ENCODE data around the gene SCIMP. TPM values are rescaled to one million over a fixed set of nuclear protein-coding genes. Genes with fewer than 3 reads are reported as not detected.
A peak's percentile ranks its signal among the peaks of the same experiment; 100 is the strongest.

SCIMP gene
- total RNA-seq, 1 donor from 2014 or later: not detected

- Mint-ChIP-seq H3K36me3 (ENCODE audit: low read depth, unreplicated experiment) (no peaks in the 10 kb centered on the region), H3K9me3 (ENCODE audit: unreplicated experiment) (no peaks in the 10 kb centered on the region), H3K27ac (ENCODE audit: unreplicated experiment) (peak overlapping the region; percentile 53), H3K27me3 (ENCODE audit: unreplicated experiment) (peaks cover 1% of the 10 kb centered on the region), H3K4me3 (ENCODE audit: unreplicated experiment) (no peak overlapping the region), H3K4me1 (ENCODE audit: unreplicated experiment) (no peaks in the 10 kb centered on the region)
- no peak for DNase-seq (ENCODE audit: low spot score)
- TF ChIP-seq CTCF (IDR thresholded peaks at IDR 0.05; ENCODE audit: unreplicated experiment): no peak
Observed at GRCh38 chr17:5272322-5272721, 37.7 kb upstream of the SCIMP start.

GRCh38 chr17:5269241-5269960 is 34.7 kb upstream of the SCIMP start:
- H3K9me3 Mint-ChIP-seq (ENCODE audit: unreplicated experiment): no peaks in the 10 kb centered on the region
- H3K27ac Mint-ChIP-seq (ENCODE audit: unreplicated experiment): no peak overlapping the region
- no peaks in the 10 kb centered on the region for H3K36me3 Mint-ChIP-seq (ENCODE audit: low read depth, unreplicated experiment)
- H3K4me3 Mint-ChIP-seq (ENCODE audit: unreplicated experiment): no peak overlapping the region
- DNase-seq (ENCODE audit: low spot score): no peak
- peaks cover 1% of the 10 kb centered on the region for H3K27me3 Mint-ChIP-seq (ENCODE audit: unreplicated experiment)
- no peak for TF ChIP-seq CTCF (IDR thresholded peaks at IDR 0.05; ENCODE audit: unreplicated experiment)
- H3K4me1 Mint-ChIP-seq (ENCODE audit: unreplicated experiment): no peaks in the 10 kb centered on the region

GRCh38 chr17:5264893-5265292 is 30.2 kb upstream of the SCIMP start:
- TF ChIP-seq CTCF (IDR thresholded peaks at IDR 0.05; ENCODE audit: unreplicated experiment): no peak
- Mint-ChIP-seq H3K4me1 (ENCODE audit: unreplicated experiment) (no peaks in the 10 kb centered on the region), H3K4me3 (ENCODE audit: unreplicated experiment) (no peak overlapping the region), H3K9me3 (ENCODE audit: unreplicated experiment) (no peaks in the 10 kb centered on the region), H3K27ac (ENCODE audit: unreplicated experiment) (no peak overlapping the region), H3K27me3 (ENCODE audit: unreplicated experiment) (peaks cover 1% of the 10 kb centered on the region), H3K36me3 (ENCODE audit: low read depth, unreplicated experiment) (no peaks in the 10 kb centered on the region)
- no peak for DNase-seq (ENCODE audit: low spot score)

- no peak for DNase-seq (ENCODE audit: low spot score)
- Mint-ChIP-seq H3K4me3 (ENCODE audit: unreplicated experiment) (no peak overlapping the region), H3K4me1 (ENCODE audit: unreplicated experiment) (no peaks in the 10 kb centered on the region), H3K27ac (ENCODE audit: unreplicated experiment) (no peak overlapping the region), H3K36me3 (ENCODE audit: low read depth, unreplicated experiment) (no peaks in the 10 kb centered on the region), H3K27me3 (ENCODE audit: unreplicated experiment) (no peaks in the 10 kb centered on the region), H3K9me3 (ENCODE audit: unreplicated experiment) (no peaks in the 10 kb centered on the region)
- no peak for TF ChIP-seq CTCF (IDR thresholded peaks at IDR 0.05; ENCODE audit: unreplicated experiment)
Observed at GRCh38 chr17:5263441-5263840, 28.8 kb upstream of the SCIMP start.

GRCh38 chr17:5262416-5262991 is 27.8 kb upstream of the SCIMP start:
- no peaks in the 10 kb centered on the region for H3K27me3 Mint-ChIP-seq (ENCODE audit: unreplicated experiment)
- H3K9me3 Mint-ChIP-seq (ENCODE audit: unreplicated experiment): no peaks in the 10 kb centered on the region
- no peak overlapping the region for H3K27ac Mint-ChIP-seq (ENCODE audit: unreplicated experiment)
- H3K36me3 Mint-ChIP-seq (ENCODE audit: low read depth, unreplicated experiment): no peaks in the 10 kb centered on the region
- H3K4me1 Mint-ChIP-seq (ENCODE audit: unreplicated experiment): no peaks in the 10 kb centered on the region
- DNase-seq (ENCODE audit: low spot score): no peak
- no peak for TF ChIP-seq CTCF (IDR thresholded peaks at IDR 0.05; ENCODE audit: unreplicated experiment)
- H3K4me3 Mint-ChIP-seq (ENCODE audit: unreplicated experiment): no peak overlapping the region
